HL-60 (cell line): ENCODE data around the gene NTN1.

Experiments
- DNase-seq, 2 experiments: peaks; one replicate each; pipeline ENCODE4 v3.0.0-alpha.2; 2010 to 2020; ENCODE audit warnings: low read depth in 1 of 2, low spot score in 1 of 2
- H3K27ac ChIP-seq: fragments of 250-450 bp; sonication (Bioruptor Pico); replicated peaks from 2 replicates; pipeline ENCODE4 v1.5.1; 2020; ENCODE audit warnings: mild to moderate bottlenecking, moderate library complexity
- H3K27me3 ChIP-seq: fragments of 250-450 bp; sonication (Bioruptor Pico); 2 replicates; pipeline ENCODE4 v1.5.1; 2021; ENCODE audit warnings: mild to moderate bottlenecking, moderate library complexity; ENCODE audit not compliant: insufficient read depth, poor library complexity, severe bottlenecking
- H3K4me3 ChIP-seq: replicated peaks from 2 replicates; pipeline ENCODE4 v1.5.1; 2011; ENCODE audit warnings: mild to moderate bottlenecking, control low read depth, low read length; ENCODE audit not compliant: insufficient read depth
- GABPA ChIP-seq: IDR thresholded peaks from 2 replicates; pipeline ENCODE4 v1.6.1; 2012; ENCODE audit warnings: low read depth
- POLR2AphosphoS5 ChIP-seq: IDR thresholded peaks from 2 replicates; pipeline ENCODE4 v1.6.1; 2012; ENCODE audit warnings: low read depth
- REST ChIP-seq: IDR thresholded peaks from 2 replicates; pipeline ENCODE4 v1.6.1; 2012; ENCODE audit warnings: low read depth; ENCODE audit not compliant: insufficient replicate concordance
- SPI1 ChIP-seq: IDR thresholded peaks from 2 replicates; pipeline ENCODE4 v1.6.1; 2012; ENCODE audit warnings: low read depth, mild to moderate bottlenecking, borderline replicate concordance
- TF ChIP-seq, protein P1 (sequence below): IDR thresholded peaks from one replicate; pipeline ENCODE4 v1.5.1; 2011; ENCODE audit warnings: low read length, control low read depth, inconsistent platforms; ENCODE audit not compliant: insufficient read depth

NTN1 gene

GRCh38 chr17:9240659-9241370 is 219.5 kb downstream of the NTN1 start:
- no peak for DNase-seq
- H3K4me3 ChIP-seq, result no peak overlapping the region
- TF ChIP-seq GABPA (no peak), REST (no peak), POLR2AphosphoS5 (no peak), SPI1 (no peak)
- TF ChIP-seq, protein P1, sequence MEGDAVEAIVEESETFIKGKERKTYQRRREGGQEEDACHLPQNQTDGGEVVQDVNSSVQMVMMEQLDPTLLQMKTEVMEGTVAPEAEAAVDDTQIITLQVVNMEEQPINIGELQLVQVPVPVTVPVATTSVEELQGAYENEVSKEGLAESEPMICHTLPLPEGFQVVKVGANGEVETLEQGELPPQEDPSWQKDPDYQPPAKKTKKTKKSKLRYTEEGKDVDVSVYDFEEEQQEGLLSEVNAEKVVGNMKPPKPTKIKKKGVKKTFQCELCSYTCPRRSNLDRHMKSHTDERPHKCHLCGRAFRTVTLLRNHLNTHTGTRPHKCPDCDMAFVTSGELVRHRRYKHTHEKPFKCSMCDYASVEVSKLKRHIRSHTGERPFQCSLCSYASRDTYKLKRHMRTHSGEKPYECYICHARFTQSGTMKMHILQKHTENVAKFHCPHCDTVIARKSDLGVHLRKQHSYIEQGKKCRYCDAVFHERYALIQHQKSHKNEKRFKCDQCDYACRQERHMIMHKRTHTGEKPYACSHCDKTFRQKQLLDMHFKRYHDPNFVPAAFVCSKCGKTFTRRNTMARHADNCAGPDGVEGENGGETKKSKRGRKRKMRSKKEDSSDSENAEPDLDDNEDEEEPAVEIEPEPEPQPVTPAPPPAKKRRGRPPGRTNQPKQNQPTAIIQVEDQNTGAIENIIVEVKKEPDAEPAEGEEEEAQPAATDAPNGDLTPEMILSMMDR, result no peak
- H3K27me3 ChIP-seq, result no peaks in the 10 kb centered on the region
- no peak overlapping the region for H3K27ac ChIP-seq

- no peak for DNase-seq
- Histone ChIP-seq H3K27ac (no peak overlapping the region), H3K27me3 (no peaks in the 10 kb centered on the region), H3K4me3 (no peak overlapping the region)
- TF ChIP-seq SPI1, result no peak
- TF ChIP-seq REST, result no peak
- TF ChIP-seq POLR2AphosphoS5, result no peak
- TF ChIP-seq, protein P1, result no peak
- TF ChIP-seq GABPA, result no peak
Measured at GRCh38 chr17:9241371-9241712, 220.0 kb downstream of the NTN1 start.

GRCh38 chr17:9241774-9242496 is 220.6 kb downstream of the NTN1 start:
- TF ChIP-seq POLR2AphosphoS5 (no peak), GABPA (no peak), REST (no peak), SPI1 (no peak)
- TF ChIP-seq, protein P1, result no peak
- Histone ChIP-seq H3K27me3 (no peaks in the 10 kb centered on the region), H3K4me3 (no peak overlapping the region), H3K27ac (no peak overlapping the region)
- DNase-seq, result no peak
